ENCODE data around the gene DGKE. TPM values are rescaled to one million over a fixed set of nuclear protein-coding genes. Genes with fewer than 3 reads are reported as not detected.

Gene DGKE
- total and polyA plus RNA-seq, 2 of the 13 experiments (the other 11 are each of a cell fraction or from before 2014, with no cell fraction given), result 3.2 to 5.3 TPM

GRCh38 chr17:56867948-56868376 is 34.0 kb downstream of the DGKE start:
- DNase-seq (ENCODE audit: low spot score), result no peak
- CTCF ChIA-PET (ENCODE audit: low intra/inter-chr PET ratio, low total read pairs), result no interaction called here
- TF ChIP-seq ZNF687 (CRISPR knock-in tag; IDR thresholded peaks at IDR 0.05) (no peak), CBX1 (IDR thresholded peaks at IDR 0.05; ENCODE audit: low read depth) (no peak), RELA (CRISPR knock-in tag; IDR thresholded peaks at IDR 0.05) (no peak), ZNF574 (CRISPR knock-in tag; IDR thresholded peaks at IDR 0.05) (no peak), RARG (CRISPR knock-in tag; IDR thresholded peaks at IDR 0.05; ENCODE audit: low read depth) (no peak), ZNF660 (CRISPR knock-in tag; IDR thresholded peaks at IDR 0.05; ENCODE audit: borderline replicate concordance, low read depth) (no peak), PAWR (CRISPR knock-in tag; IDR thresholded peaks at IDR 0.05; ENCODE audit: borderline replicate concordance) (no peak), CSRNP2 (CRISPR knock-in tag; conservative IDR thresholded peaks at IDR 0.05; ENCODE audit: low read depth) (no peak), ZNF552 (CRISPR knock-in tag; IDR thresholded peaks at IDR 0.05; ENCODE audit: borderline replicate concordance) (no peak), HMGXB3 (CRISPR knock-in tag; IDR thresholded peaks at IDR 0.05; ENCODE audit: borderline replicate concordance) (no peak), MIER3 (CRISPR knock-in tag; IDR thresholded peaks at IDR 0.05; ENCODE audit: borderline replicate concordance) (no peak), RBFOX2 (IDR thresholded peaks at IDR 0.05; ENCODE audit: low read depth, low read length) (no peak)

More at GRCh38 chr17:56867948-56868376, 34.0 kb downstream of the DGKE start:
- BruUV-seq (replicated peaks), result no TSS peak
- Histone ChIP-seq H3K27me3 (ENCODE audit: control insufficient read depth in 1 of 2, insufficient read depth in 2 of 2, low read length in 2 of 2) (no peaks in the 10 kb centered on the region), H3K4me1 (ENCODE audit: insufficient read depth, low read length) (peaks cover 12% of the 10 kb centered on the region), H3K27ac (ENCODE audit: extremely low read length, insufficient read depth, low read length) (no peak overlapping the region), H3K36me3 (replicated peaks in 1 of 2; ENCODE audit: control insufficient read depth in 1 of 2, insufficient read depth in 2 of 2, low read length in 2 of 2) (no peaks in the 10 kb centered on the region; a peak in 2 of 5 replicates), H3K4me3 (replicated peaks in 1 of 3; ENCODE audit: insufficient read depth in 1 of 3, low read depth in 2 of 3, low read length in 3 of 3) (no peak overlapping the region), H3K4me2 (ENCODE audit: low read depth, low read length) (no peak overlapping the region), H3K9me3 (ENCODE audit: low read length) (no peaks in the 10 kb centered on the region), H3K9ac (ENCODE audit: insufficient read depth, low read depth, low read length) (no peak overlapping the region), H4K20me1 (ENCODE audit: insufficient read depth, low read length) (no peaks in the 10 kb centered on the region), H2AFZ (ENCODE audit: low read length) (no peak overlapping the region), H3K79me2 (ENCODE audit: insufficient read depth, low read length) (no peaks in the 10 kb centered on the region)
- FAIRE-seq (no peak), ATAC-seq (no peak)
- WGBS (ENCODE audit: low lambda C conversion rate), result 53% methylated on average over 2 of the region's 2 CpGs
- intact Hi-C loops (cut with micrococcal nuclease; ENCODE audit: unreplicated experiment) (no loop called here), in situ Hi-C loops (cut with HindIII; ENCODE audit: extremely low pct_ligation_motif_present, low pct_unique_long_range_greater_than_20kb) (no loop called here)
- POLR2A ChIA-PET, result no interaction called here

All from HepG2 (cell line).